Body of pancreas (tissue), 4 donors: ENCODE results near the gene TMEM212. TPM values are rescaled to one million over a fixed set of nuclear protein-coding genes. Genes with fewer than 3 reads are reported as not detected.

ENCODE experiments used
- ATAC-seq: fragments of 150-250 bp; one replicate; pipeline ENCODE4 v1.9.1; 2016
- DNase-seq, 4 donors: peaks; one replicate each; pipeline ENCODE4 v3.0.0-alpha.2; 2019
- H3K27ac ChIP-seq, 4 donors: fragments of 200-600 bp; sonication (generic); 1 replicate in 3 of 4; 2 replicates in 1 of 4; pipeline versions ENCODE4 v1.5.1 to v1.6.1; 2016 to 2019; ENCODE audit warnings: mild to moderate bottlenecking in 1 of 4, mixed read lengths in 1 of 4, moderate library complexity in 1 of 4
- H3K27me3 ChIP-seq, 2 donors: fragments of 200-600 bp; sonication (generic); one replicate each; pipeline ENCODE4 v1.6.0; 2016; ENCODE audit warnings: mild to moderate bottlenecking in 1 of 2
- H3K36me3 ChIP-seq, 2 donors: fragments of 200-600 bp; sonication (generic); replicated peaks in 1 of 2; 2 replicates each; pipeline ENCODE4 v1.5.1; 2016; ENCODE audit warnings: low read depth in 2 of 2; ENCODE audit not compliant: insufficient read depth in 1 of 2
- H3K4me1 ChIP-seq: fragments of 200-600 bp; sonication (generic); one replicate; pipeline ENCODE4 v1.6.0; 2016
- H3K4me3 ChIP-seq, 2 donors: fragments of 200-600 bp; sonication (generic); 1 replicate in 1 of 2; 2 replicates in 1 of 2; pipeline ENCODE4 v1.5.1; 2016 to 2019
- H3K9me3 ChIP-seq, 3 donors: fragments of 200-600 bp; sonication (generic); 1 replicate in 2 of 3; 2 replicates in 1 of 3; pipeline ENCODE4 v1.5.1; 2016
- POLR2A ChIP-seq, 3 donors: fragments of 450-650 bp; IDR thresholded peaks; one replicate each; pipeline ENCODE4 v1.6.1; 2016; ENCODE audit warnings: antibody characterized with exemption in 3 of 3, mild to moderate bottlenecking in 2 of 3
- WGBS, 2 donors: methylation state at CpG; one replicate each; pipeline ENCODE4 v1.1.5; 2017; 5-methylcytosine and 5-hydroxymethylcytosine counted together
- intact Hi-C: fragments of 100-400 bp; cut with DNase I; formaldehyde crosslinking; loops from one replicate; pipeline ENCODE4 v1.15.1; 2023
- total RNA-seq, 2 donors: library from RNA; depleted of rRNA; stranded (reverse); fragments of >200 nt; gene quantifications; one replicate each; pipeline ENCODE4 v1.1.0, GENCODE V29; 2016
- TF ChIP-seq, protein P1 (sequence below), 7 experiments: fragments of 450-650 bp in 4 of 7; fragments of 200-600 bp in 3 of 7; sonication (generic) in 3 of 7; IDR thresholded peaks; one replicate each; pipeline ENCODE4 v1.5.1; 2016 to 2019; ENCODE audit warnings: antibody characterized with exemption in 7 of 7

The TMEM212 gene
- total RNA-seq, 2 donors from 2014 or later = not detected

- no peaks in the 10 kb centered on the region for H3K27me3 ChIP-seq
- peak in 1 of 4 donors; percentile 45 for DNase-seq
- no peak for ATAC-seq
- H3K4me1 ChIP-seq = peaks cover 5% of the 10 kb centered on the region
- WGBS, 2 donors = 67 to 88% methylated on average over 6 of the region's 6 CpGs
- no peak overlapping the region for H3K27ac ChIP-seq
- intact Hi-C loops = no loop called here
- no peaks in the 10 kb centered on the region for H3K9me3 ChIP-seq
- TF ChIP-seq POLR2A (IDR thresholded peaks at IDR 0.05) = no peak
- TF ChIP-seq, protein P1, sequence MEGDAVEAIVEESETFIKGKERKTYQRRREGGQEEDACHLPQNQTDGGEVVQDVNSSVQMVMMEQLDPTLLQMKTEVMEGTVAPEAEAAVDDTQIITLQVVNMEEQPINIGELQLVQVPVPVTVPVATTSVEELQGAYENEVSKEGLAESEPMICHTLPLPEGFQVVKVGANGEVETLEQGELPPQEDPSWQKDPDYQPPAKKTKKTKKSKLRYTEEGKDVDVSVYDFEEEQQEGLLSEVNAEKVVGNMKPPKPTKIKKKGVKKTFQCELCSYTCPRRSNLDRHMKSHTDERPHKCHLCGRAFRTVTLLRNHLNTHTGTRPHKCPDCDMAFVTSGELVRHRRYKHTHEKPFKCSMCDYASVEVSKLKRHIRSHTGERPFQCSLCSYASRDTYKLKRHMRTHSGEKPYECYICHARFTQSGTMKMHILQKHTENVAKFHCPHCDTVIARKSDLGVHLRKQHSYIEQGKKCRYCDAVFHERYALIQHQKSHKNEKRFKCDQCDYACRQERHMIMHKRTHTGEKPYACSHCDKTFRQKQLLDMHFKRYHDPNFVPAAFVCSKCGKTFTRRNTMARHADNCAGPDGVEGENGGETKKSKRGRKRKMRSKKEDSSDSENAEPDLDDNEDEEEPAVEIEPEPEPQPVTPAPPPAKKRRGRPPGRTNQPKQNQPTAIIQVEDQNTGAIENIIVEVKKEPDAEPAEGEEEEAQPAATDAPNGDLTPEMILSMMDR (IDR thresholded peaks at IDR 0.05) = no peak
- no peak overlapping the region for H3K4me3 ChIP-seq
- no peaks in the 10 kb centered on the region for H3K36me3 ChIP-seq
Measured at GRCh38 chr3:171824116-171824515, 19.0 kb upstream of the TMEM212 start.

DNA sequence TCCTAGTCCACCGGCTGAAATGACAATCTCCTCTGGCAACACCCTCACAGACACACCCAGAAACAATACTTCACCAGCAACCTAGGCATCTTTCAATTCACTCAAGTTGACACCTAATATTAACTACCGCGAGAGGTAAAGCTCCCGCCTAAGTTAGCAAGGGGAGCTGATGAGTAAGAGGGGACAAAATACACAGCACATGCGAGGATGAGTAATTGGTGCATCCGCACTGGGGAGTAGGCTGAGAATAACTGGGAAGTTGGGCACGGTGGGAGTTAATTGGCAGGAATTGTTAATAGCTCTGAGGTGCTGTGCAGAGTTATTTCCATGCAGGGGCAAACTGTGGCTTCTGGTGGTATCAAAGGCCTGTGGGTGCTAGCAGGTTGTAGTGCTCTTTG lies 18.3 kb upstream of the TMEM212 start:
- no peaks in the 10 kb centered on the region for H3K27me3 ChIP-seq
- no peaks in the 10 kb centered on the region for H3K36me3 ChIP-seq
- H3K9me3 ChIP-seq = no peaks in the 10 kb centered on the region
- H3K4me1 ChIP-seq = peaks cover 12% of the 10 kb centered on the region
- ATAC-seq (peak; percentile 10), DNase-seq (no peak)
- H3K4me3 ChIP-seq = no peak overlapping the region
- TF ChIP-seq POLR2A (IDR thresholded peaks at IDR 0.05) = no peak
- TF ChIP-seq, protein P1 (IDR thresholded peaks at IDR 0.05) = no peak
- 87 to 92% methylated on average over 7 of the region's 7 CpGs for WGBS, 2 donors
- intact Hi-C loops = no loop called here
- no peak overlapping the region for H3K27ac ChIP-seq

DNA sequence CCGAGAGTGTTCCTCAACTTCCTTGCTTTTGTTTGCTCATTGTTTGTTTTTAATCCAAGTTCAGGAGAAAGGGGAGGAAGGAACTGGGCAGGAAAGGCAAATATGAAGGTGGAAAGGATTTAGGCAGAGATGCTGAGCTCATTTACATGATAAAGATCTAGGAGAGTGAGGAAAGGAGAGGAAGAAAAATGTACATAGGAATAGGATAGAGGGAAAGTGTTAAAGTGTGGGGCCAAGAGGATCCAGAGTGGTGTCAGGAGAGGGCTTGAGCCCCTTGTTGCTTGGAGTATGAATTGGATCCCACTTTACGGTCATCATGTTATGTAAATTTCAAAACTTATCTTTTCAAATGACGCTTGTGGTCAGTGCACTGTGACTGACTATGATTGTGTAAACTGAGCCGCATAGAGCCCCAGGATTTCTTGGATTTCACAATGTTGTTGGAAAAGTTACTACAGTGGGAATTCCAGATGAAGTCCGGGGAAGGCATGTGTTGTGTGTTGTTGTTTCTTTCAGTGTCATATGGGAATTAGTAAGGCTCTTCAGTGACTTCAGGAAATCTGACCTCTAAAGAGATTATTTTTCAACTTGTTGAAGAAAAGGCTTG lies 17.8 kb upstream of the TMEM212 start:
- H3K27me3 ChIP-seq = no peaks in the 10 kb centered on the region
- no peak overlapping the region for H3K27ac ChIP-seq
- no peak for TF ChIP-seq POLR2A (IDR thresholded peaks at IDR 0.05)
- TF ChIP-seq, protein P1 (IDR thresholded peaks at IDR 0.05) = no peak
- peak; percentile 51 for ATAC-seq
- no peak for DNase-seq
- WGBS, 2 donors = 51 to 55% methylated on average over 5 of the region's 5 CpGs
- intact Hi-C loops = no loop called here
- no peak overlapping the region for H3K4me3 ChIP-seq
- no peaks in the 10 kb centered on the region for H3K9me3 ChIP-seq
- peaks cover 17% of the 10 kb centered on the region for H3K4me1 ChIP-seq
- no peaks in the 10 kb centered on the region for H3K36me3 ChIP-seq

- no peak overlapping the region for H3K27ac ChIP-seq
- H3K36me3 ChIP-seq = no peaks in the 10 kb centered on the region
- TF ChIP-seq POLR2A (IDR thresholded peaks at IDR 0.05) = no peak
- TF ChIP-seq, protein P1 (IDR thresholded peaks at IDR 0.05) = no peak
- peaks cover 17% of the 10 kb centered on the region for H3K4me1 ChIP-seq
- no peaks in the 10 kb centered on the region for H3K9me3 ChIP-seq
- no peak overlapping the region for H3K4me3 ChIP-seq
- intact Hi-C loops = no loop called here
- DNase-seq (no peak), ATAC-seq (no peak)
- WGBS, 2 donors = 93 to 97% methylated on average over 3 of the region's 3 CpGs
- H3K27me3 ChIP-seq = no peaks in the 10 kb centered on the region
Measured at GRCh38 chr3:171827385-171827784, 15.8 kb upstream of the TMEM212 start.

DNA sequence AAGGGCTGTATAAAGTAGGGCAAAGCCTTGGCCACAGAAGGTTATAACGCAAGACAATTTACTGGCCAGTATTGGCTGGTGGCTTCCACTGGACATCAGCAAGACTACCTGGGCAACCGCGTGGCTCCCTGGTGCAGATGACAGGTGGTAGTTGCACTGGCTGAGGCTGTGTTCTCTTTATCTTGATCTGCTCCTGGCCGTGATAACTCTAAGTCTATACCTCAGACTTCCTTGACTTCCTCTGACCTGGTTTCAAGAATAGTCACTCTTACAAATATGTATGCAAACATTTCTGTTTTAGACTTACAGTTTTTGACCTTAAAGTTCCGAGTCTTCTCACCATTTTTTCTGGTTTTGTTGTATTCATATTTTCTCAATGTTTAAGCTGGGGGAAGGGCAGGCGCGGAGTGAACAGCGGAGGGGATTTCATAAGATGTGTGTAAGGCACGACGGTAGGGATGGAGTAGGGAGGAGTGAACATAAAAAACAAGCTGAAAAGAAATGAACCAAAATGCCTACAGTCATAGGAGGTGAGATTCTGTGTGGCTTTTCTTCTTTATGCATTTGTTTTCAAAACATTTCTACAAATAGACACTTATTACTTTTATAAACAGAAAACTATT lies 15.2 kb upstream of the TMEM212 start:
- Histone ChIP-seq H3K4me1 (peaks cover 17% of the 10 kb centered on the region), H3K27me3 (no peaks in the 10 kb centered on the region), H3K27ac (no peak overlapping the region), H3K36me3 (no peaks in the 10 kb centered on the region), H3K4me3 (no peak overlapping the region), H3K9me3 (no peaks in the 10 kb centered on the region)
- no peak for DNase-seq
- TF ChIP-seq, protein P1 (IDR thresholded peaks at IDR 0.05) = no peak
- TF ChIP-seq POLR2A (IDR thresholded peaks at IDR 0.05) = no peak
- ATAC-seq = no peak
- intact Hi-C loops = no loop called here
- WGBS, 2 donors = 67 to 75% methylated on average over 10 of the region's 10 CpGs
